Measurements from ENCODE around the gene CDH4. TPM values are rescaled to one million over a fixed set of nuclear protein-coding genes. Genes with fewer than 3 reads are reported as not detected.

Gene CDH4
- total and polyA plus RNA-seq, 11 donors: 0.04 to 0.54 (median 0.08) TPM; not detected in 1

- Histone ChIP-seq H3K9me3 (no peaks in the 10 kb centered on the region), H3K4me3 (no peak overlapping the region), H3K36me3 (no peaks in the 10 kb centered on the region), H3K27ac (no peak overlapping the region), H3K4me1 (peaks cover 0 to 11% (median 0%) of the 10 kb centered on the region in 12 donors), H3K27me3 (peaks cover 0 to 38% (median 0%) of the 10 kb centered on the region in 9 donors)
- intact Hi-C loops (cut with DNase I): loop anchor here in 1 of 10 donors (5.0 kb wide), 1 partner anchor 1030 kb away; no protein-coding TSS in a partner anchor
- WGBS, 4 donors: 87 to 100% (median 92%) methylated on average over 1 of the region's 1 CpG
- DNase-seq (no peak), ATAC-seq (no peak)
- TF ChIP-seq CTCF (IDR thresholded peaks at IDR 0.05) (no peak), POLR2A (IDR thresholded peaks at IDR 0.05) (no peak)
Observed at GRCh38 chr20:61691978-61692377, 439.9 kb downstream of the CDH4 start.

GRCh38 chr20:61692479-61692878 is 440.4 kb downstream of the CDH4 start:
- WGBS, 4 donors: 75 to 82% (median 81%) methylated on average over 6 of the region's 6 CpGs
- H3K4me3 ChIP-seq: no peak overlapping the region
- no peaks in the 10 kb centered on the region for H3K9me3 ChIP-seq
- intact Hi-C loops (cut with DNase I): loop anchor here in 1 of 10 donors (5.0 kb wide), 1 partner anchor 1030 kb away; no protein-coding TSS in a partner anchor
- TF ChIP-seq CTCF (IDR thresholded peaks at IDR 0.05) (no peak), POLR2A (IDR thresholded peaks at IDR 0.05) (no peak)
- DNase-seq: no peak
- peaks cover 0 to 39% (median 0%) of the 10 kb centered on the region in 9 donors for H3K27me3 ChIP-seq
- H3K4me1 ChIP-seq: peaks cover 0 to 11% (median 0%) of the 10 kb centered on the region in 12 donors
- H3K27ac ChIP-seq: no peak overlapping the region
- ATAC-seq: no peak
- H3K36me3 ChIP-seq: no peaks in the 10 kb centered on the region

- intact Hi-C loops (cut with DNase I): loop anchor here in 1 of 10 donors (5.0 kb wide), 1 partner anchor 1031 kb away; no protein-coding TSS in a partner anchor
- Histone ChIP-seq H3K27me3 (peaks cover 0 to 39% (median 0%) of the 10 kb centered on the region in 9 donors), H3K36me3 (no peaks in the 10 kb centered on the region), H3K9me3 (no peaks in the 10 kb centered on the region), H3K27ac (no peak overlapping the region), H3K4me1 (peaks cover 0 to 11% (median 0%) of the 10 kb centered on the region in 12 donors), H3K4me3 (no peak overlapping the region)
- ATAC-seq (no peak), DNase-seq (peak in 1 of 5 donors; percentile 3)
- no peak for TF ChIP-seq POLR2A (IDR thresholded peaks at IDR 0.05)
- no peak for TF ChIP-seq CTCF (IDR thresholded peaks at IDR 0.05)
- 63 to 81% (median 76%) methylated on average over 10 to 12 of the region's 12 CpGs for WGBS, 4 donors
Observed at GRCh38 chr20:61693055-61693600, 441.1 kb downstream of the CDH4 start.

GRCh38 chr20:61694682-61695081 is 442.6 kb downstream of the CDH4 start:
- Histone ChIP-seq H3K36me3 (no peaks in the 10 kb centered on the region), H3K27ac (no peak overlapping the region), H3K27me3 (peaks cover 0 to 39% (median 0%) of the 10 kb centered on the region in 9 donors), H3K4me3 (no peak overlapping the region), H3K9me3 (no peaks in the 10 kb centered on the region), H3K4me1 (peaks cover 0 to 17% (median 0%) of the 10 kb centered on the region in 12 donors)
- ATAC-seq (peak in 2 of 4 donors; percentile 16 to 54), DNase-seq (peak in 1 of 5 donors; percentile 39)
- WGBS, 4 donors: 22 to 32% (median 28%) methylated on average over 15 of the region's 15 CpGs
- TF ChIP-seq POLR2A (IDR thresholded peaks at IDR 0.05): no peak
- TF ChIP-seq CTCF (IDR thresholded peaks at IDR 0.05): no peak
- intact Hi-C loops (cut with DNase I): loop anchor here in 1 of 10 donors (5.0 kb wide), 1 partner anchor 1032 kb away; no protein-coding TSS in a partner anchor
